Right hindlimb (tissue), 1 donor: ENCODE measurements around the gene BID.

Experiments used
- DNase-seq: peaks from one replicate; pipeline ENCODE4 v3.0.0-alpha.2; 2018

Gene BID

DNA sequence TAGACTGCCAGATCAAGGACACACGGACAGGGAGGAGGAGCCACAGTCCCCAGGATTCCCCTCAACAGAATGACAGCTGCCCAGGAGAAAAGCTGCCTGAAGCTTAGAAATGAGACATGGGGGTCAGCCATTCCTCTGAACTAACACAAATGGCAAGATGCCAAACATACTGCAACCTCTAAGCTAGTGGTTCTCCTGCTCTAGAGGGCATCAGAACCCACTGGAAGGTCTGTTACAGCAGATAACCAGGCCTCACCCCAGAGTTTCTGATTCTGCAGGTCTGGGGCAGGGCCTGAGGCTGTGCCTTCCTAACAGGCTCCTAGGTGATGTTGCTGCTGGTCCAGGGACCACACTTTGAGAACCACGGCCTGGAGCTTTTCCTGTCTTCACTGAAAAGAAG lies 28.6 kb upstream of the BID start:
- no peak for DNase-seq

DNA sequence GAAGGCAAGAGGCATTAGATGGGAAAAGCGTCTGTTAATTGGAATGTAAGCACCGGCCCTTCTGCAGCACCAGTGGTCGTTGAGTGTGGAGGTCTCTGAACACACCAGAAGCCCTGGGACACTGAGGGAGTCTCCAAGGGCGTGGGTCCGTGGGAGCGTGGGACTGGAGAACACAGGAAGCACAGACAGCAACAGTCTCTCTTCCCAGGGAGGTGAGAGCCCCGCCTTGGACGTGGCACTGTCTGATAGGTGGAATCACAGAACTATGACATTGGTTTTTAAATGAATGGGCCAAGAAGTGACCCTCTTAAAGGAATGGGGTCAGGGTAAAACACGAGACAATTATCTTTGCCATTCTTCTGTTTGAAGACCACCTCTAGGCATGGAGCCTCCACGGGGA lies 28.1 kb upstream of the BID start:
- DNase-seq = no peak

GRCh38 chr22:17797721-17798559 lies 23.7 kb upstream of the BID start:
- no peak for DNase-seq

- DNase-seq = no peak
Measured at GRCh38 chr22:17796695-17797094, 22.4 kb upstream of the BID start.

- no peak for DNase-seq
Measured at GRCh38 chr22:17795661-17796548, 21.6 kb upstream of the BID start.

- no peak for DNase-seq
Measured at GRCh38 chr22:17794726-17795542, 20.7 kb upstream of the BID start.

GRCh38 chr22:17792854-17793434 lies 18.7 kb upstream of the BID start:
- no peak for DNase-seq

DNA sequence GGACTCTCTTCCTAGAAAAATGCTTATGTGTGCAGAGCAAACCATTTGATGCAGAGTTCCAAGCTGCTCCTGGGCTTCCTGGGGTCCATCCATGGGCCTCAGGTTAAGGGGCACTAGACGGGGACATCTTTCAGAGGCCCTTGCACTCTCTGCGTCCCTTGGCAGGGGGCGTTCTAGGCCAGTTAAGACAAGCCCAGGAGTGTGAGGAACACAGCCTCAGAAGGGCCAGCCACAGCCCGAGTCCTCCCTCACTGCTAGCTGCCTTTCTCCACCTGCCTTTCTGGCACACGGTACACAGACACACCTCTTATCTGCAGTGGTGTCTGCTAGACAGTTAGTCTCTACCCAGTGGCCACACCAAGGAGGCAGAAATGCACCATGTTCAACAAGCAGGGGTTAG lies 18.0 kb upstream of the BID start:
- no peak for DNase-seq

GRCh38 chr22:17791196-17791595 lies 16.9 kb upstream of the BID start:
- DNase-seq = no peak

DNA sequence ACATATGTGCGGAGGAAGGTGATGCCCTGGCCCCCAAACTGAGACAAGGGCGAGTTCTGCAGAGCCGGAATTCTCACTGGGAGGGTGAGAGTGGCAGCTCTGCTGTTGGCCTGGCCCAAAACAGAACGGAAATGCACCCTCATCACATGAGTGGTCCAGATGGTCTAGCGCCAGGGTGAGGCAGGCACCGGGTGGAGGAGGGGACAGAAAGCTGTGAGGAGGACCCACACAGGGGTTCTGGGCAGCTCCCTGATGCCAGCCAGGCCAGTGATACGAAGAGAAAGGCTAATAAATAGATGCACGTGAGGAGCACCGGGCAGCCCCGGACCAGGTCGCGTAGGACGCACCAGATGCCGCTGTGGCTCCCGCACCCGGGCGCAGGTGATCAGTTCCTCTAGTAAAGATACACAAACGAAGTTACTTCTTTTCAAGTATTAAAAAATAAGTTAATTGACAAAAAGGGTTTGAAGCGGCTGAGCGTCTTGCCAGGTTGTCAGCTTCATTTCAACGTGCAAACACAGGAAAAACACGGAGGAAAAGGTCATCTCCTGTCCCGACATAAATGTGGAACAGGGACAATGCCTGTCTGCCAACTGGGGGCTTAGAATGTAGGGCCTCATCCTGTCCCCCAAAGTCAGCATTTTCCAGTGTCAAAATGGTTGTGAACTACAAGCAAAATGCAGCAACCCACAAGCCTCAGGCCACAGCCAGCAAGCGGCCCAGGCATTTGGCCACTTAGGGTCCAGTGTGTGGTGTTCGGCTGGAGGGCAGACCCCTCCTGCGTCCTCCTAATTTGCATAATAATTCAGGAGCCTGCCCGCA lies 15.3 kb upstream of the BID start:
- no peak for DNase-seq

DNA sequence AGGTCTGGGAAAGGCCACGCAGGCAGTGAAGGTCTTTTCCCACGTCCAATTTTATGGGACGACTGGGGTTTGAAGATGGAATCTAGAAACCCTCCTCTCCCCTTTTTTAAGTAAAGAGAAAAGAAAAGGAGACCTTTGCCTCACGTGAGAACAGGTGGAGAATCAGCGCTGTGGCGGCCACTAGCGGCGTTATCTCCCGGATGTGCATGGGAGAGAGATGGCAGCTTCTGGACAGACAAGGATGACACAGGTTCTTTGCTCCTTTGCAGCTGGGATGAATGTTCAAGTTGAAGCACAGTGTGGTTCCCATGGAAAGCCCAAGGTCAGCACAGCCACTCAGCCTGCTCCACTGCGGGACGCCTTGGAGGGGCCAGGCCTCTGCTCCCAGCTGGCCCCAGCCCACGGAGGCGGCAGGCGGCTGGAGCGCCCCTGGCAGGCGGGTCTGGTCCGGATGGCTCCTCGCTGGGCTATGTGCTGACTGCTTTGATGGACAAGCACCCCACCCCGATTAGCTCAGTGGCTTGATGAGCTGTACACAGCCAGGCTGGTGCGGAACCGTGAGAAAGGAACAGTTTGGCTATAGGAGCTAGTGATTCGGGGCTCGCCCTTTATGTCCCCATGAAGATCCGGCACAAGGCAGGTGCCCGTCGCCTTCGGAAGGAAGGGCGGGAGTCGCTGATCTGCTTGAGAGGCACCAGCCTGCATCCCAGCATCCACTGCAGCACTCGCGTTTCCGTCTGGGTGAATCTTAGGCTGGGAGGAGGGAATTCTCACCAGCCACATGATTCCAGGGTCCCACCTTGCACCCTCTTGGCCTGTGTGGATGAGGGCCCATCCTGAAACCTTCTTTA lies 14.5 kb upstream of the BID start:
- no peak for DNase-seq

DNA sequence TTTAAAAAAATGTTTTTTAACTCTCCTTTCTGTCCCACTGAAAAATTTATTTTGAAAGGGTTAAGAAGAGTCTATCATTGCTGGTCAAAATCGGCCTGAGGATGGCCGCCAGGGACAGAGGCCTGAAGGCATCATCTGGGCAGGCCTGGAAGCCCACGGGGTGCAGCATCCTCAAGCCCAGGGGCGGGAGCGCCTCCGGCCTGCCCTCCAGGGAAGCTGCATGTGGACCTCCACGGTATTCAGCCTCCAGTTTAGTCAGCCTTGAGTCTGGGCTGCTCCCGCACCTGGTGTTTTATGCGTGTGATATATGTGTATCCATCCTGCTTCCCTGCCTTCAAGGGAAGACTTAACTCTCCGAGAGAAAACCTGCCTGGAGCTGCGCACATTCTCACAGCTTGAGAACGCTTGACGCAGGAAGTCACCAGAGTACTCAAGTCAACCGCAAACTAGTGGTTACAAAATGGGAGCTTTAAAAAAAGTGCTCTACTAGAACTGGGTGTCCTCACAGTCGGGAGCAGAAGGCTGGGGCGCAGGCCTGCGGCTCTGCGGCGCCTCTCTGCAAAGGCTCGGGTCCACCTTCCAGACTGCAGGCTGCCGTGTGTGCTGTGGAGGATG lies 13.6 kb upstream of the BID start:
- DNase-seq = no peak

GRCh38 chr22:17787241-17787640 lies 13.0 kb upstream of the BID start:
- DNase-seq = no peak

- peak; percentile 81 for DNase-seq
Measured at GRCh38 chr22:17786435-17787161, 12.3 kb upstream of the BID start.

- DNase-seq = no peak
Measured at GRCh38 chr22:17785185-17786184, 11.2 kb upstream of the BID start.

DNA sequence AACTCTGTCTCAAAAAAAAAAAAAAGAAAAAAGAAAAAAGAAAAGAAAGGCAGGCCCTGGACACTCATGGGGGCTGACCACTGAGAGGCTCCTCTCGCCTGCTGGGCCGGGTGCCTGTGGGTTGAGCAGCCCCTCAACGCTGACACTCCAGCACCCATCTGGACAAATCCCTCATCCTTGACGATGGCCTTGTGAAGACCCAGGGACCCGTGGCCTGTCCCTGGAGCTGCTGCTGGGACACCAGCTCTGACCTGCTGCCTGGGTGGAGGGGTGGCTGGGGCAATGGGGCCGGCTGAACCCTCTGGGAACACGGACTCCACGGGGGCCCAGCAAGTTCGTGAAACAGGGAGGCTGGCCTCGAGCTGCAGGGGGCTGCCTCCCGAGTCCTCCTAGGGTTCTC lies 10.5 kb upstream of the BID start:
- DNase-seq = no peak

GRCh38 chr22:17783773-17784480 lies 9.7 kb upstream of the BID start:
- DNase-seq = no peak

DNA sequence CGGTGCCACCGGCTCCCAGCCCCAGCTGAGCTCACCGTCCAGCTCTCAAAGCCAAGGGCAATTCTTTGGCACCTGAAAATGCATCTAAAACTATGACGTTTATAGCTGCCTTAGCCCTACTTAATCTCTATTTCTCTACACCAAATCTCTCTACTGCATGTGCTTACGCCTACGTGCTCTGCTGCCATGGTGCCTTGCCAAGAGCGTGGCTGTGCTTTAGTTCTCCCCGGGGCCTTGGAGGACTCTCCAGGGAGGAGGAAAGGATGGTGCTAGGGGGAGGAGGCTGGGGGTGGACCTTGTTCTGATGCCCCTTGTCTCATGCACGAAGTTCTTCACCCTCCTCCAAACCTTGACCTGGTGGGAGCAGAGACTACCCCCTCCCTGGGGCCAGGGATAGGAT lies 9.0 kb upstream of the BID start:
- DNase-seq = no peak
